NT2/D1 (cell line): ENCODE results near the gene PICALM.

Experiments
- DNase-seq: peaks from one replicate; pipeline ENCODE4 v3.0.0-alpha.2; 2011; ENCODE audit warnings: low read depth, low spot score
- H3K27me3 ChIP-seq: 2 replicates; pipeline ENCODE4 v1.6.0; 2011; ENCODE audit warnings: mild to moderate bottlenecking; ENCODE audit not compliant: insufficient read length, insufficient read depth
- H3K36me3 ChIP-seq: 2 replicates; pipeline ENCODE4 v1.6.1; 2011; ENCODE audit warnings: mild to moderate bottlenecking, low read length, mixed read lengths; ENCODE audit not compliant: insufficient read depth, insufficient read length
- H3K4me1 ChIP-seq: 2 replicates; pipeline ENCODE4 v1.5.1; 2011; ENCODE audit not compliant: insufficient read depth, insufficient read length
- H3K4me3 ChIP-seq: 2 replicates; pipeline ENCODE4 v1.5.1; 2011; ENCODE audit warnings: low read depth; ENCODE audit not compliant: insufficient read length
- H3K9ac ChIP-seq: 2 replicates; pipeline ENCODE4 v1.6.0; 2011; ENCODE audit warnings: low read depth; ENCODE audit not compliant: insufficient read length
- H3K9me3 ChIP-seq: 2 replicates; pipeline ENCODE4 v1.5.1; 2011; ENCODE audit warnings: mild to moderate bottlenecking, low read length; ENCODE audit not compliant: insufficient read depth
- SUZ12 ChIP-seq: IDR thresholded peaks from 2 replicates; pipeline ENCODE4 v1.6.1; 2011; ENCODE audit not compliant: insufficient read length, insufficient read depth; ENCODE audit errors: extremely low read depth
- YY1 ChIP-seq: IDR thresholded peaks from 2 replicates; pipeline ENCODE4 v1.6.1; 2011; ENCODE audit not compliant: insufficient read length, insufficient read depth
- ZNF274 ChIP-seq: IDR thresholded peaks from 2 replicates; pipeline ENCODE4 v1.6.1; 2011; ENCODE audit warnings: mild to moderate bottlenecking, low read depth, low read length

The PICALM gene

GRCh38 chr11:86073948-86074347 is 5.1 kb upstream of the PICALM start:
- H3K9ac ChIP-seq: no peak overlapping the region
- no peaks in the 10 kb centered on the region for H3K9me3 ChIP-seq
- TF ChIP-seq SUZ12 (no peak), YY1 (no peak), ZNF274 (no peak)
- no peak overlapping the region for H3K4me3 ChIP-seq
- H3K27me3 ChIP-seq: no peaks in the 10 kb centered on the region
- no peaks in the 10 kb centered on the region for H3K4me1 ChIP-seq
- DNase-seq: no peak
- no peaks in the 10 kb centered on the region for H3K36me3 ChIP-seq

- H3K27me3 ChIP-seq: no peaks in the 10 kb centered on the region
These were observed 3.3 kb upstream of the PICALM start for GRCh38 chr11:86072211-86072610.

GRCh38 chr11:86070142-86071056 is 1.5 kb upstream of the PICALM start:
- Histone ChIP-seq H3K4me3 (no peak overlapping the region), H3K4me1 (no peaks in the 10 kb centered on the region), H3K27me3 (no peaks in the 10 kb centered on the region), H3K36me3 (no peaks in the 10 kb centered on the region), H3K9ac (no peak overlapping the region), H3K9me3 (no peaks in the 10 kb centered on the region)
- no peak for DNase-seq
- TF ChIP-seq SUZ12 (no peak), YY1 (no peak), ZNF274 (no peak)

More at GRCh38 chr11:86072211-86072610, 3.3 kb upstream of the PICALM start:
- no peak for DNase-seq
- H3K9ac ChIP-seq: no peak overlapping the region
- no peaks in the 10 kb centered on the region for H3K4me1 ChIP-seq
- no peaks in the 10 kb centered on the region for H3K9me3 ChIP-seq
- no peak overlapping the region for H3K4me3 ChIP-seq
- no peak for TF ChIP-seq ZNF274
- no peak for TF ChIP-seq YY1
- TF ChIP-seq SUZ12: no peak
- no peaks in the 10 kb centered on the region for H3K36me3 ChIP-seq

- TF ChIP-seq SUZ12: no peak
- no peak for TF ChIP-seq YY1
- TF ChIP-seq ZNF274: no peak
These were observed 671 bp upstream of the PICALM start for GRCh38 chr11:86069408-86070101.

GRCh38 chr11:86068138-86068871 is 579 bp downstream of the PICALM start:
- no peaks in the 10 kb centered on the region for H3K4me1 ChIP-seq
- peak overlapping the region; percentile 82 for H3K9ac ChIP-seq
- H3K36me3 ChIP-seq: no peaks in the 10 kb centered on the region
- DNase-seq: no peak
- TF ChIP-seq YY1 (no peak), ZNF274 (no peak), SUZ12 (no peak)
- peak overlapping the region; percentile 84 for H3K4me3 ChIP-seq
- no peaks in the 10 kb centered on the region for H3K27me3 ChIP-seq
- no peaks in the 10 kb centered on the region for H3K9me3 ChIP-seq

More at GRCh38 chr11:86069408-86070101, 671 bp upstream of the PICALM start:
- Histone ChIP-seq H3K4me1 (no peaks in the 10 kb centered on the region), H3K9me3 (no peaks in the 10 kb centered on the region), H3K4me3 (peak overlapping the region; percentile 38), H3K9ac (peak overlapping the region; percentile 72), H3K27me3 (no peaks in the 10 kb centered on the region), H3K36me3 (no peaks in the 10 kb centered on the region)
- DNase-seq: peak; percentile 44

DNA sequence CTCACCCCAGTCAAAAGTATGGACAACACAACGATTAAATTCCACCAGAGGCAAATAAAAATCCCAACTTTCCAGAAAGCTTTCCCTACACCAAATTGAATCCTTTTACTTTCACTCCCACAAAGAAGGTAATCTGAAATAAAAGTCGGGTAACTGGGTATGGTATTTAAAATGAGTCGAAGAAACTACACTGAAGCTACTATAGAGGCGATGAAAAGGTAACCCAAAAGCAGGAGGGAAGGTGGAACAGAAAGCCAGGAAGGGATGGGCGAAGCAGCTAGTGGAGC is 1.1 kb downstream of the PICALM start:
- peak overlapping the region; percentile 84 for H3K4me3 ChIP-seq
- no peaks in the 10 kb centered on the region for H3K27me3 ChIP-seq
- TF ChIP-seq YY1: no peak
- no peak for TF ChIP-seq SUZ12
- TF ChIP-seq ZNF274: no peak

More for the DNA sequence above, 1.1 kb downstream of the PICALM start:
- no peaks in the 10 kb centered on the region for H3K4me1 ChIP-seq
- no peaks in the 10 kb centered on the region for H3K36me3 ChIP-seq
- H3K9ac ChIP-seq: peak overlapping the region; percentile 82
- no peaks in the 10 kb centered on the region for H3K9me3 ChIP-seq
- DNase-seq: no peak
